ENCODE results near the gene FAT1.

The FAT1 gene

DNA sequence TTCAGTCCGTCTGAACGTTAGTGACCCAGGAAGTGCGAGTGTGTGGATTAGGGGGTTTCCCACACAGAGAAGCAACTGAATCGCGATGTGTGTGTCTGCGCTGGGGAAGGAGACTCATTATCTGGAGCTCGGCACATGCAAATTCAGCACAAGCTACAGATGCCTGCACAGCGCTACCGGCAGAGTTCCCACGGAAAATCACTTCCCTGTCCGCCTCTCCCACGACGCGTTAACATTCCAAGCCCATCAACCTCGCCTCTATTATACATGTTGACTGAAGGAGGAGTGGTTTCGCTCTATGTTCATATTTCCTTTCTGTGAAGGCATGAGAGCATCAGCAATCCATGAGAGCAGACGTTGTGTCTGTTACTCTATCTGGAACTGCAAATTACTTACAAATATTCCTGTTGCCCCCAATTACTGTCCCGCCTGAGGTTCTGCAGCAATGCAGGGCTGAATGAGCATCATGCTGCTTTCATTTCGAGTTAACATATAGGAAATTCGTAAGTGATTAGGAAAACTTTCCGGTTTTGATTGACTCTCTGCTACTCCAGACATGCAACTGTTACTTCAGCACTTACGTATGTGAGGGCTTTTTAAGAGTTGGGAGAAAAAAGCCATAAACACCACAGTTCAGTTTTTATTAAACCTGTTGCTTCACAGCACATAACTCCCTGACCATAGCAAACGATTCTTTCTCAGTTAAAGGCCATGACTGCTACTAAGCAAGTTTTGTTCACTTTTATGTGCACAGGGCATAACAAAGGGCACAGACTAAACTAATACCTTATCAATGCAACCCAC, 153.3 kb downstream of the FAT1 start:
- H3K36me3 ChIP-seq (ENCODE audit: control insufficient read depth in 5 of 5, insufficient read depth in 5 of 5, low read length in 5 of 5), result no peaks in the 10 kb centered on the region
- H3K27me3 ChIP-seq (ENCODE audit: control insufficient read depth in 5 of 5, insufficient read depth in 4 of 5, low read length in 5 of 5), result peaks cover 0 to 4% (median 3%) of the 10 kb centered on the region in 5 donors
- H3K4me1 ChIP-seq (ENCODE audit: control insufficient read depth in 5 of 5, insufficient read depth in 5 of 5, low read length in 5 of 5), result peaks cover 0 to 5% (median 0%) of the 10 kb centered on the region in 5 donors
- H3K4me3 ChIP-seq (ENCODE audit: low read depth in 1 of 5, low read length in 5 of 5), result peak overlapping the region in 3 of 5 donors; percentile 8 to 50 (median 46)
- no peaks in the 10 kb centered on the region for H3K9me3 ChIP-seq (ENCODE audit: control insufficient read depth in 5 of 5, low read length in 5 of 5)
- H3K27ac ChIP-seq (ENCODE audit: low read depth, low read length), result no peak overlapping the region
- H3K9ac ChIP-seq (ENCODE audit: low read length in 5 of 5), result no peak overlapping the region

DNA sequence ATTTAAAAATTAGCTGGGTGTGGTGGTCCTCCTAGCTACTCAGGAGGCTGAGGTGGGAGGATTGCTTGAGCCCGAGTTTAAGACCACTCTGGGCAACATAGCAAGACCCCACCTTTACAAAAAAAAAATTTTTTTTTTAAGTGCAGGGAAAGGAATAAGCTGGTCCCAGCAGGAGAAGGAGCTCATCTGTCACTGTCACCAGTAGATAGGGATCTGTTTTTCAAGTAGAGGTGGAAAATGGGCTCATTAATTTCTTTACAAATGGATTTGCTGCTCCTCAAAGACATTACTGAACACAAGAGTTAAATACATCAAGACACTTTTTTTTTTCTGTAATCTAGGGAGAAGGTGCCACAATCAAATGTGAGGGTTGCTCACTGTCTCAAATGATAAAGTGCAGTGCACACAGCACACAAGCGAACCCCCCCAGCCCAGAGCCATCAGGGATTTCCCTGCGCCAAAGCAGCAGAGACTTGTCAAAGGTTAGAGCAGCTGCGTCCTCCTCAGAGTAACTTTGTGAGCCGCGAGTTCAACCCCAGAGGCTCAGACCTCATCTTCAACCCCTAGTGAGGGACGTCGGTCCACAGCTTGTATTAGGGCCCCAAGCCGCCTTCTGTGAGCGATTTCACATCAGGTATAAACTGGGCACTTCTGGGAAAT, 154.0 kb downstream of the FAT1 start:
- Histone ChIP-seq H3K27me3 (ENCODE audit: control insufficient read depth in 5 of 5, insufficient read depth in 4 of 5, low read length in 5 of 5) (peaks cover 0 to 4% (median 3%) of the 10 kb centered on the region in 5 donors), H3K4me1 (ENCODE audit: control insufficient read depth in 5 of 5, insufficient read depth in 5 of 5, low read length in 5 of 5) (peaks cover 0 to 5% (median 0%) of the 10 kb centered on the region in 5 donors), H3K9me3 (ENCODE audit: control insufficient read depth in 5 of 5, low read length in 5 of 5) (no peaks in the 10 kb centered on the region), H3K4me3 (ENCODE audit: low read depth in 1 of 5, low read length in 5 of 5) (peak overlapping the region in 3 of 5 donors; percentile 8 to 50 (median 46)), H3K9ac (ENCODE audit: low read length in 5 of 5) (no peak overlapping the region), H3K27ac (ENCODE audit: low read depth, low read length) (no peak overlapping the region), H3K36me3 (ENCODE audit: control insufficient read depth in 5 of 5, insufficient read depth in 5 of 5, low read length in 5 of 5) (no peaks in the 10 kb centered on the region)

DNA sequence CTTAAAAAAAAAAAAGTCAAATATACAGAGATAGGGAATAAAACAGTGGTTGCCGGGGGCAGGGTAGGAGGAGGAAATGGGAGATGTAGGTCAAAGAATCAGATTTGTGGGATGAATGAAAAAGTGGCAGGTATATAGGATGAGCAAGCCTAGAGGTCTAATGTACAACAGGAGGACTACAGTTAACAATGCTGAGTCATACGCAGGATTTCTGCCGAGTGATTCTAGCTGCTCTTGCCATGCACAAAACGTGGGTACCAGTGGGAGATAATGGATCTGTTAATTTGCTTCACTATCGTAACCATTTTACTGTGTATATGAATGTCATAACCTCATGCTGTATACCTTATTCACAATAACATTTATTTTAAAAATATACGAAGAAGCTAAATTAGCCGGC, 157.6 kb downstream of the FAT1 start:
- no peak overlapping the region for H3K9ac ChIP-seq (ENCODE audit: low read length in 5 of 5)
- peaks cover 0 to 4% (median 3%) of the 10 kb centered on the region in 5 donors for H3K27me3 ChIP-seq (ENCODE audit: control insufficient read depth in 5 of 5, insufficient read depth in 4 of 5, low read length in 5 of 5)
- H3K4me1 ChIP-seq (ENCODE audit: control insufficient read depth in 5 of 5, insufficient read depth in 5 of 5, low read length in 5 of 5), result peaks cover 0 to 5% (median 0%) of the 10 kb centered on the region in 5 donors
- H3K4me3 ChIP-seq (ENCODE audit: low read depth in 1 of 5, low read length in 5 of 5), result no peak overlapping the region
- H3K36me3 ChIP-seq (ENCODE audit: control insufficient read depth in 5 of 5, insufficient read depth in 5 of 5, low read length in 5 of 5), result no peaks in the 10 kb centered on the region
- no peaks in the 10 kb centered on the region for H3K9me3 ChIP-seq (ENCODE audit: control insufficient read depth in 5 of 5, low read length in 5 of 5)
- no peak overlapping the region for H3K27ac ChIP-seq (ENCODE audit: low read depth, low read length)

DNA sequence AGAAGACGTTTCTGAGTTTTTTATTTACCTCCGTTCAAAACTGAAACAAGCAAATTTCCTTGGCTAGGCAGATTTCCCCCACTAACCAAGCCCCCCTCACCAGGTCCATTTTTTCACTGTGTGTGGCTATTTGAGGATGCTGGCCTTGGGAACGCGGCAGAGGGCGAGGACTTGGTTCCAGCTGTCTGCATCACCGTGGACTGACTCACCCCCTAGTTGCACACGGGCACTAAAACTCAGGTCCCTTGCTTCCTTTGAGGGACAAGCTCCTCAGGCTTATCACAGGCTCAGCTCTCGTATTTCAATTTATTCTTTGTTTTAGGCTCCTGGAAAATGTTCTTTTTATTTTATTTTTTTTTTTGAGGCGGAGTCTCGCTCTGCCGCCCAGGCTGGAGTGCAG, 159.9 kb downstream of the FAT1 start:
- Histone ChIP-seq H3K27ac (ENCODE audit: low read depth, low read length) (no peak overlapping the region), H3K27me3 (ENCODE audit: control insufficient read depth in 5 of 5, insufficient read depth in 4 of 5, low read length in 5 of 5) (peaks cover 0 to 4% (median 3%) of the 10 kb centered on the region in 5 donors), H3K9me3 (ENCODE audit: control insufficient read depth in 5 of 5, low read length in 5 of 5) (peaks cover 0 to 4% (median 2%) of the 10 kb centered on the region in 5 donors), H3K9ac (ENCODE audit: low read length in 5 of 5) (no peak overlapping the region), H3K36me3 (ENCODE audit: control insufficient read depth in 5 of 5, insufficient read depth in 5 of 5, low read length in 5 of 5) (no peaks in the 10 kb centered on the region), H3K4me3 (ENCODE audit: low read depth in 1 of 5, low read length in 5 of 5) (no peak overlapping the region), H3K4me1 (ENCODE audit: control insufficient read depth in 5 of 5, insufficient read depth in 5 of 5, low read length in 5 of 5) (no peaks in the 10 kb centered on the region)

DNA sequence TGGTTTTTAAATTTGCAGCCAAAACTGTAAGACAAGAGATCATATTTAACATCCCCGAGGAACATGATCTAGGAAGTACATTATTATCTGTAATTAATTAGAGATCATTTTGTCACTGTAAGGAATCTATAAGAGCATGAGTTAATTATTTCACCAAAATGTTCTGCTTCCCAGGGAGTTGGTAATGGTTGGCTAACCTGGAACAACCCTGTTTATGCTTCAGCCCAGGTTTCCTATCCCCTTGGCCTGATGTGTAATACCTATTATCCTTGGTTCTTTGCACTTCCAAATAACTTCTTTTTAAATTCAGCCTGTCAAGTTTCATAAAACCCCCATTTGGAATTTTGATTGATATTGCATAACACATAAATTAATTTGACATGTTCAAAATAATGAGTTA, 161.9 kb downstream of the FAT1 start:
- H3K27ac ChIP-seq (ENCODE audit: low read depth, low read length), result no peak overlapping the region
- H3K4me3 ChIP-seq (ENCODE audit: low read depth in 1 of 5, low read length in 5 of 5), result no peak overlapping the region
- H3K4me1 ChIP-seq (ENCODE audit: control insufficient read depth in 5 of 5, insufficient read depth in 5 of 5, low read length in 5 of 5), result no peaks in the 10 kb centered on the region
- H3K9me3 ChIP-seq (ENCODE audit: control insufficient read depth in 5 of 5, low read length in 5 of 5), result peaks cover 0 to 4% (median 2%) of the 10 kb centered on the region in 5 donors
- H3K36me3 ChIP-seq (ENCODE audit: control insufficient read depth in 5 of 5, insufficient read depth in 5 of 5, low read length in 5 of 5), result no peaks in the 10 kb centered on the region
- no peak overlapping the region for H3K9ac ChIP-seq (ENCODE audit: low read length in 5 of 5)
- peaks cover 0 to 3% (median 2%) of the 10 kb centered on the region in 5 donors for H3K27me3 ChIP-seq (ENCODE audit: control insufficient read depth in 5 of 5, insufficient read depth in 4 of 5, low read length in 5 of 5)

DNA sequence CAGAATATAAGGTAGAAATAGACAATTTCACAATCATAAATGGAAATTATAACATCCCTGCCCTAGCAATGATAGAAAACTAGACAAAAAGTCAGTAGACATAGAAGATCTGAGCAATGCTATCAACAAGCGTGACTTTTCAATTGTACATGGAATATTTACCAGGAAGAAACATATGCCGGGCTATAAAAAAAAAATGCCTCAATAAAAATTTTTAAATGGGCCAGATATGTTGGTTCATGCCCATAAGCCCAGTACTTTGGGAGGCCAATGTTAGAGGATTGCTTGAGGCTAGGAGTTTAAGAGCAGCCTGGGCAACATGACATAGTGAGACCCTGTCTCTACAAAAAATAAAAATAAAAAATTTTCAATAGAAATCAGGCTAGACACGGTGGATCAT, 163.0 kb downstream of the FAT1 start:
- no peak overlapping the region for H3K27ac ChIP-seq (ENCODE audit: low read depth, low read length)
- H3K9ac ChIP-seq (ENCODE audit: low read length in 5 of 5), result no peak overlapping the region
- H3K4me1 ChIP-seq (ENCODE audit: control insufficient read depth in 5 of 5, insufficient read depth in 5 of 5, low read length in 5 of 5), result no peaks in the 10 kb centered on the region
- no peaks in the 10 kb centered on the region for H3K36me3 ChIP-seq (ENCODE audit: control insufficient read depth in 5 of 5, insufficient read depth in 5 of 5, low read length in 5 of 5)
- no peak overlapping the region for H3K4me3 ChIP-seq (ENCODE audit: low read depth in 1 of 5, low read length in 5 of 5)
- peaks cover 0 to 4% (median 3%) of the 10 kb centered on the region in 5 donors for H3K27me3 ChIP-seq (ENCODE audit: control insufficient read depth in 5 of 5, insufficient read depth in 4 of 5, low read length in 5 of 5)
- H3K9me3 ChIP-seq (ENCODE audit: control insufficient read depth in 5 of 5, low read length in 5 of 5), result peaks cover 0 to 4% (median 2%) of the 10 kb centered on the region in 5 donors

DNA sequence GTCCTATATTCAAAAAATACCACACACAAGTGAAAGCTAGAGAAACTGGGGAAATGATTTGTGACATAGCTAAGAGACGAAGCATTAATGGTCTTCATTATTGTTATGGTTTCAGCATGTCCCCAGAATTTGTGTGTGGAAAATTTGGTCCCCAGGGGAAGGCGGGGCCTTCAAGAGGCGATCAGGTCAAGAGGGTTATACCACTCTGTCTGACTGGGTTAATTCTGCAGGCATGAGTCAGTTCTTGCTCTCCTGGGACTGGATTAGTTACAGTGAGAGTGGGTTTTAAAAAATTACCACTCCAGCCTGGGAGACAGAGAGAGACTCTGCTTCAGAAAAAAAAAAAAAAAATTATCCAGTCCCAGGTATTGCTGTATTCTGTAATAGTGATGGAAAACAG, 166.2 kb downstream of the FAT1 start:
- Histone ChIP-seq H3K9ac (ENCODE audit: low read length in 5 of 5) (no peak overlapping the region), H3K9me3 (ENCODE audit: control insufficient read depth in 5 of 5, low read length in 5 of 5) (peaks cover 0 to 4% (median 2%) of the 10 kb centered on the region in 5 donors), H3K27ac (ENCODE audit: low read depth, low read length) (no peak overlapping the region), H3K4me3 (ENCODE audit: low read depth in 1 of 5, low read length in 5 of 5) (no peak overlapping the region), H3K27me3 (ENCODE audit: control insufficient read depth in 5 of 5, insufficient read depth in 4 of 5, low read length in 5 of 5) (peaks cover 13 to 21% (median 16%) of the 10 kb centered on the region in 5 donors), H3K36me3 (ENCODE audit: control insufficient read depth in 5 of 5, insufficient read depth in 5 of 5, low read length in 5 of 5) (no peaks in the 10 kb centered on the region), H3K4me1 (ENCODE audit: control insufficient read depth in 5 of 5, insufficient read depth in 5 of 5, low read length in 5 of 5) (peaks cover 0 to 10% (median 6%) of the 10 kb centered on the region in 5 donors)

DNA sequence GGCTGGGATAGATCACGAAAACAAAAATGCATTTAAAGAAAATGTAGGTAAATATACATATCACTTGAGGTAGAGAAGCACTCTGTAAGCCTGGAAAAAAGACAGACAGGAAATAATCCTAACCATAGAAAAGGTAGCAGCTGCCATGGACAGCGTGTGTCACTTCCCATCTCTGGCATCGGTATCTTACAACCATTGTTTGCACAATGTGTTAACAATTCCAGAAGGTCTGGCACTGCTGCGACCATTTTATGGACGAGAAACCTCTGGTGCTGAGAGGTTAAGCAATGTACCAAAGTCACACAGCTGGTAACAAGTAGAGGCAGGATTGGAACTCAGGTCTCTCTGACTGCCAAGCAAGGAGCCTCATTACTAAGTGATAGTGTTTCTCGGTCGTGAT, 166.6 kb downstream of the FAT1 start:
- Histone ChIP-seq H3K9me3 (ENCODE audit: control insufficient read depth in 5 of 5, low read length in 5 of 5) (peaks cover 0 to 4% (median 2%) of the 10 kb centered on the region in 5 donors), H3K4me3 (ENCODE audit: low read depth in 1 of 5, low read length in 5 of 5) (no peak overlapping the region), H3K36me3 (ENCODE audit: control insufficient read depth in 5 of 5, insufficient read depth in 5 of 5, low read length in 5 of 5) (no peaks in the 10 kb centered on the region), H3K27ac (ENCODE audit: low read depth, low read length) (no peak overlapping the region), H3K27me3 (ENCODE audit: control insufficient read depth in 5 of 5, insufficient read depth in 4 of 5, low read length in 5 of 5) (peaks cover 13 to 21% (median 16%) of the 10 kb centered on the region in 5 donors), H3K4me1 (ENCODE audit: control insufficient read depth in 5 of 5, insufficient read depth in 5 of 5, low read length in 5 of 5) (peaks cover 0 to 10% (median 6%) of the 10 kb centered on the region in 5 donors), H3K9ac (ENCODE audit: low read length in 5 of 5) (no peak overlapping the region)

DNA sequence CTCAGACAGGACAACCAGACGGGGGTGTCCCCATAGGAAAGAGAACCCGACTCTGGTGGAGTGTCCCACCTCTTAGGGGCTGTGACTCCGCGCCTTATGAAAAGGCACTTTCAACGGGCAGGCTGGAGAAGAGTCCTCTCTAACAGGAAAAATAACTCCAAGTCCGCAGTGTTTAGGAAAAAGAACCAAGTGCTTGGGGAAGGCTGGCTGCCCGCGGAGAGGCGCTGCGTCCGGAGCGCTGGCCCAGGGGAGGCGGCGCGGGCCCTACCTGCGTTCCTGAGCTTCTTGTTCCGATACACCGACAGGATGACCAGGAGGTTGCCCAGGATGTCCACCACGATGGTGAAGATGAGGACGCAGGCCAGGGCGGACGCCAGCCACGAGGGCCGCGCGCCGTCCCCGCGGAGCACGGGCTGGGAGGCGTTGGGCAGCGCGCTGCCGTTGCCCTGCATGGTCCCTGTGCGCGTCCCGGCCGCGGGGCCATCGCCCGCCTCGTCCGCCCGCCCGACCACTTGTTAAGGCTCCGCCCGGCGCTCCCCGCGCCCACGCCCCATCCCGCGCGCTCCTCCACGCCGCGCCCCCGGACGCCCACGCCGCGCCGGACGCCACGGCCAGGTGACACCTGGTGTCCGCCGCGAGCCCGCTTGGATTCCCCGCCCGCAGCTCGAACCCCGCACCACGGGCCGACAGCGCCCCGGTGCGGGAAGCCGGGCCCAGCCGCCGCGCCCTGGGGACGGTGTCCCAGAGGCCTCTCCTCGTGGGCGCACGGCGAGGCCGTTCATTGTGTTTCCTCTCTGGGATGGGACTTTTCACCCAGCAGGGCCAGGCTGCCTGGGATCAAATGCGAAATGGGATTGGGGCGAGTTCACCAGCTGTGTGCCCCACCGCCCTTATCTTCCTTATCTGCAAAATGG, 168.5 kb downstream of the FAT1 start, which contains the start of gene MTNR1A:
Gene MTNR1A (minus strand): TSS at position 654 of the 914 bp plus-strand sequence. CDS start 202 bp downstream, at position 452.
- Histone ChIP-seq H3K27ac (ENCODE audit: low read depth, low read length) (no peak within 1 kb of the TSS), H3K9me3 (ENCODE audit: control insufficient read depth in 5 of 5, low read length in 5 of 5) (peaks cover 0 to 3% (median 1%) of the 10 kb centered on the region in 5 donors), H3K36me3 (ENCODE audit: control insufficient read depth in 5 of 5, insufficient read depth in 5 of 5, low read length in 5 of 5) (no peaks in the 10 kb centered on the region), H3K4me1 (ENCODE audit: control insufficient read depth in 5 of 5, insufficient read depth in 5 of 5, low read length in 5 of 5) (peaks cover 0 to 10% (median 6%) of the 10 kb centered on the region in 5 donors), H3K27me3 (ENCODE audit: control insufficient read depth in 5 of 5, insufficient read depth in 4 of 5, low read length in 5 of 5) (peaks cover 14 to 21% (median 17%) of the 10 kb centered on the region in 5 donors), H3K4me3 (ENCODE audit: low read depth in 1 of 5, low read length in 5 of 5) (peak within 1 kb of the TSS in 3 of 5 donors; percentile 9 to 42 (median 11)), H3K9ac (ENCODE audit: low read length in 5 of 5) (no peak within 1 kb of the TSS)
